HG03095 (cell line): Measurements from ENCODE around the gene LIMCH1.
"Not testable (repeated sequence)": the region's sequence is repeated elsewhere in the genome, so short reads cannot be mapped to it uniquely, and the experiment has no call there.

Experiments used
- ATAC-seq: cut with Tn5 transposase; IDR thresholded peaks from one replicate; pipeline ENCODE4 v1.9.1; 2021; ENCODE audit warnings: moderate library complexity; ENCODE audit not compliant: unreplicated experiment

LIMCH1 gene

DNA sequence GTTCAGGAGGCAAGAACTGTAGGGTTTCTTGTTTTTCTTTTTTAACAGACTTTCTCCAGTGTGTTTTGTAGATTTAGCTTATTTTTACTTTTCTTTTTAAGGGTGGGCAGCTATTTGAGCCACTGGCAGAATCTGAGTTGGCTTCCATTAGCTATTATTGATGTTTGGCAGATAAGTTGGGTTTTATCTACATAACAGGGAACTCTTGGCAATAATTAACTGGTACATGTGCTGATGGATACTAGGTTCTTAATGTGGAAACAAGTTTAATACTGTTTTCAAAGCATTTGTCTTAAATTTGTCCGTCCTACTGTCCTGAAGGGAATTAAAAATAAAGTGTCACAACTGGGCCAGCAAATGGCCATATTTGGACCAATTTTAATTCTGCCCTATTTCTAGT lies 130.1 kb downstream of the LIMCH1 start:
- no peak for ATAC-seq

DNA sequence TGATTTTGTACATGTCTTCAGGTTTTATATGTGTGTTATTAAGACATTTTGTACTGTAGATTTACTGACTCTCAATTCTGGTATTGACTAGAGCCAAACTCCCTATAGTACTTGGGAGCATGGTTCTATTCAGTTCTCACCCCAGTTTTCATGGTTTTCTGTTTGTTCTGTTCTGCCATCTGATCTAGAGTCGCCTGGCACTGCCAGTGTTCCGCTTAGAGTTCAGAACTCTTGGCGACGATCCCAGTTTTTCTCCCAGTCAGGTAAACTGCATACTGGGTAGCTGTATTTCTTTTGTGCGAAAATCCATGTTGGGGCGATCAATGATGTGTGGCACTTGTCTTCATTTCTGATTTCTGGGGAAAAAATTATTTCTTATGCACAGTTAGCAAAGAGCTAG lies 132.6 kb downstream of the LIMCH1 start:
- ATAC-seq, result no peak

DNA sequence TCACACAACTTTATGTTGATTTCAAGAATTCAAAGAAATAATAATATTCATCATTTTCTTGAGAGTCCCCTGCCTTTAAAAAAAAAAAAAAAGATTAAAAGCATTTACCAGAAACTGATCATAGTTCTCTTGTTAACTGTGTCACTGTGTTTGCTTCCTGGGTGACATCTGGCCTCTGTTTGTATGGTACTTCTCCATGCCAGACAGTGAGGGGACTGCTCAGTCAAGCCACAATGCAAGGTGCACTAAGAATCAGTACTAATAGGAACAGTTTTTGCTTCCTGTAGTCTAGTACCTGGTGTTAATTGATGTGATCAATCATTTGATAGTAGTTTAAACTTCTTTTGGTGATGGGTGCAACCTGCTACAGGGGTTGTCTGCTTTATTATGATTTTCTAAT lies 133.0 kb downstream of the LIMCH1 start:
- ATAC-seq, result no peak

DNA sequence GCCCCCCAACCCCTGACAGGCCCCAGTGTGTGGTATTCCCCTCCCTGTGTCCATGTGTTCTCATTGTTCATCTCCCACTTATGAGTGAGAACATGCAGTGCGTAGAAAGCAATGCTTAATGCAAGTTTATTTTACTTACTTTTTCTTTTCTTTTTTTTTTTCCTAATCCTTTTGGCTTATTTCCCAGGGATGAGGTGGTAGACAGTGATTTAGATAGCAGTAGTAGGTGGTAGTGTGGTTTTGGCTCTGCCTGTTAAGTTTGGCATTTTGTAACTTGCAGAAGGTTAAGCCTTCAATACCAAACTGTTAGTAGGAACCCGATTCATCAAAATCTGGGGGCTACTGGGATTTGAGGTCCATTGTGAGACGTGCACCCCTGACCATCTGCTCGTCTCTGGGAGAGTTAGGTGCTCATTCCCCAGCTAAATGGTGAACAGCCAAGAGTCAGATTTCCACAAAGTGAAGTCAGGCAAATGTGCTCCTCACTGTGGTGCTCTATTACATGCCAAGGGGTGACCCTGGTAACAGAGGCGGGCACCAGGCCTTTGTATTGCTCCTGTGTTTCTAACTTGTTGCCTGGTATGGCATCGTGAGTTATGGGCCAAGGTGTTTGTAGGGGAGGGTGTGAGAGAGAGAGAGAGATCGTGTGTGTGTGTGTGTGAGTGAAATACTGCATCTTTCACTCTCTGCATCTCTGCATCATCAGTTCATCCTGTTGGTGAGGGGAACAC lies 140.3 kb downstream of the LIMCH1 start:
- ATAC-seq, result no peak

DNA sequence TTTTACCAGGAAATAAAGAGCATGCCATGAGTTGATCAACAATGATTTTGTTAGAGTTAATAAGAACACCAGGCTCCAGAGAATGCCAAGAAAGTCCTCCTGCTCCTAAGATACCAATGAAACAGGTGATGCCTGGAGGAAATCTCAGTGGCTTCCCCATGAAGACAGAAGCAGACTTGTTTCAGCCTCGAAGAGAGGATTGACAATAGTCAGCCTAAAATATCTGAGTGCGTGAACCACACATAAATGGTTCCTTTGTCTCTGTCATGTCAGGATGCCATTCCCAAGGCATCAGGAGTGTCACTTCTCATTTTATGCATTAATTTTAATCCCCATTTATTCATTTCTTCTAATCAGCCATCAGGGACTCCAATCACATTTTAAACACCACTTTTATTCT lies 141.0 kb downstream of the LIMCH1 start:
- ATAC-seq, result no peak

DNA sequence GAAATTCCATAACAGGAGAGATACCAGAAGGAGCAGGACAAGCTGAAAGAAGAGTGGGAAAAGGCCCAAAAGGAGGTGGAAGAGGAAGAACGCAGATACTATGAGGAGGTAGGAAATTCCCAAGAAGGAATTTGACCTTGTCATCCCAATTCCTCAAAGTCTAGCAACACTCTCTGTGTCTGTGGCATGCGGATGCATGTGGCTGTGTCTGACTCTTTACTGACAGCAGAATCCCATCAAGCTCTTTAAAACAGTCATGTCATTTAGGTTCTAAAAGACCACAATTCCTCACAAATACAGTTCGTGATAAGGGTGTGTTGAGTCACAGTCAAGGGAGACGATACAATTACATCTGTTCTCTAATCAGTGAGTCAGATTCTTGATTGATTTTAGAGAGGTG lies 142.0 kb downstream of the LIMCH1 start:
- no peak for ATAC-seq

DNA sequence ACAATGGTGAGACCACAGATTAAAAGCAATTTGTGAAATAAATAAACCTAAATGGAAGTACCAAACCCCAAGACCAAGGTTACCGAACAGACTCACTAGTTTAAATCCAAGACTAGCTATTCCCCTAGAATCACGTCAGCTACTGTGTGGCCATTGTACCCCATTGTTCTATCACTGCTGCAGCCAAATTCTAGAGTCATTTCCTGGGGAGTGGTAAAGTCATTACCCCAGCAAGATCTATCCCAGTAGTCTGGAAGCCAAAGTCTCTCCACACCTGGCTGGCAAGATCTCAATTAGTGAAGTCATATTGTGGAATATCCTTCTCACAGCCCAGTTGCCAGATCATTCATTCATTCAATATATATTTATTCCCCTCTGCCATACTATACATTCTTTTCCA lies 143.1 kb downstream of the LIMCH1 start:
- no peak for ATAC-seq

DNA sequence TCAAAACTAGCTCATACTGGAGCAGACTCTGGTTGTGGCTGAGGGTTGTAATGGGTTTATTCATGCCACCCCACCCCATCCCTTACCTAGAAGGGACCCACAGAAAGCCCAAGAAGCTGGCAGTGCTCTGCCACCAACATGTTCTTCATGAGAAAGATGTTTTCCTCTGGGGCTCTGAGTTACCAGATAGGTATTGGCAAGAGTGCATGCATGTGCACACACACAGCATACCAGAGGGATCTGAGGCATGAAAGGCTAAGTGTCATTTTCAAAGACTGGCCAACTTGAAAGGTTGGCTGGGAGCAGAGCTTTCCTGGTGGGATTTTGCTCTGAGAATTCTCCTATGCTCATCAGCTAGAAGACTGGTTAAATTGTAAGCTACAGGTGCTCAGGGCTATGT lies 145.4 kb downstream of the LIMCH1 start:
- no peak for ATAC-seq

DNA sequence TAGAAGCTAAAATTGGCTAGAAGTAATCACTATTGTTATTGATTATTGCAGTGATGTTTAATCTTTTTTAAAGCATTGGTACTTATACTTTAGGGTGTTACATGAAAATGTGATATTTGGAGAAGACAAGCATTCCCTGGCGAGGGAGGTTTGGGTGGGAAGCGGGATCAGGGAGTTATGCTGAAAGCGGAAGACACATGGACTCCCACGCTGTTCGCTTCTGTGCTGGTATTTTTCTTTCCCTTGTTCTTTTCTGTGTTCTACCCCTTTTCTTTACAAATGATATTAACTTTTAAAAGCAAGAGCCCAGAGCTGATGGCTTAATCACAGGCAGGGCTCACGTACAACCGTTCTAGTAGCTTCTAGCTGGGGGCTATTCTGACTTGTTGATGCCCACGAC lies 148.9 kb downstream of the LIMCH1 start:
- no peak for ATAC-seq

DNA sequence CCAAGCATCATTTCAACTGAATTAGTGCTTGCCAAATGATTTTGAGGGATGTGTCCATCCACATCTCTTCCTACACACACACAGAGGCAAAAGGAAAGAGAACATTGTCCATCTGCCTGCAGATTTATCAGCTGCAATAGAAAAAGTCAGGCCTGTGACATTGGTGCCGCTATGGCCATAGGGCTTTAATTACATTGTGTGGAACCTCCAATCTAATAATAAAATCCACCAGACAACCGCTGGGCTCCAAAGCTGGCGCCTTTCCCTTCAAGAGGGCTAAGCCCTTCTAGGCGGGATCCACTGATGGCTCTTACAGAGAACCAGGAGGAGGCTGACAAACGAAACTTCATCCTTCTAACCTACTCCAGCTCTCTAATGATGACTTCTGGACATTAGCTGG lies 150.0 kb downstream of the LIMCH1 start:
- ATAC-seq, result no peak

DNA sequence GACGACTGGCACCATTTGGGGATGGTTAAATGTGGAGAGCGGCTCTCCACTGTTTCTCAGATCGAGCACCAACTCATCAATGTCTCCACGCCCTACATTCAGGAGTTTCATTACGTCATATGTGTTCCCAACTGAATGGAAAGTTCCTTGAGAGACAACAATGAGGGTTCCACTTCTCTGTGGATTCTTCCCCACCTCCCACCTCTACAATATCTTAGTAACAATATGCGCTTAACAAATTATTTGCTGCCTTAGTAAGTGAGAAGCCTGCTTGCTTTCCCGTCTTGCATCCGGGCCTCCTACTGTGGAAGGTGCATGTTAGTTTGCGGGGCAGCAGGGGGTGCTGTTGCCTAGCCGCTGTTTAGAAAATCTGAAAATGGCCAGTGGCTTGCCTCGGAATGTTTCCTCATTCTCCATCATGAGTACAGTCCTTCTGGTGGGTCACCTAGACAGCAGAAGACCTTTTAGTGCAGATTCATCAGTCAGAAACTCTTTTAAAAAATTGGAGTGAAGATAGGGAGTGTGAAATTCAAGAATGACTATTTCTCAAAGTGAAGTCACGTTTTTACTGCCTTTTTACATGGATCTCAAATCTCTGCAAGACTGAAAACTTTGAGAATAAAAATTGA lies 154.9 kb downstream of the LIMCH1 start:
- ATAC-seq, result peak; percentile 62

DNA sequence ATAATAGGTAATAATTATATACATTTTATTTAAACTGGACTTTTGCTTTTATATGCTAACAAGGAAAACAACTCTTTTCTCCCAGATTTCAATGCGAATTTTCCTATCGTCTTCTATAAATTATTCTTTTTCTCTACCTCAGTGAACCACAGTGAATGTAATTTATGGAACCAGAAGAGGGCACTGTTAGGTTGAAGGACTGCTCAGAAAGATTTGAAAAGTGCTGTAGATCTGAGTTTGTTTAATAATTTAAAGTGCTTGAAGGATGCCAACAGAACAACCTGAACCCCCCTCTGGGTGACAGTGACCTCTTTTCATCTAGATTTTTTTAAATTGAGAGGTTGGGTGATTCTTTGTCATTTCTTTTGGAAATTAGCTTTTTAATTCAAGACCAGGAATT lies 155.7 kb downstream of the LIMCH1 start:
- no peak for ATAC-seq

DNA sequence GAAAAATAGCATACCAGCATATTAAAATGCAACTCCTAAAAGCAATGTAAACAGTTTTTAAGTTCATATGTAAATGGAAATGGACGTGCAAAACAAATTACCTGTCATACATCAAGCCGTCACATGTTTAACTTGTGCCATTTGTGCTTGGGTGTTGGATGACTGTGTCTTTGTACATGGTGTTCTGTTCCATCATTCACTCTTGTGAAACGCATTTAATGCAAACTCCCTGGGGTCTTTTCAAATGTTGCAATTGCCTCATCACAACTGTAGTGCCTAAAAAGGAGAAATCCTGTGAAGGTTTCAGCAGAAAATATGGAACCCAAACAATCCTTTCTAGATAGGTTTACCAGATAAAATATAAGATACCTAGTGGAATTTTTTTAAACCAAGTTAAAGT lies 158.2 kb downstream of the LIMCH1 start:
- ATAC-seq, result no peak

DNA sequence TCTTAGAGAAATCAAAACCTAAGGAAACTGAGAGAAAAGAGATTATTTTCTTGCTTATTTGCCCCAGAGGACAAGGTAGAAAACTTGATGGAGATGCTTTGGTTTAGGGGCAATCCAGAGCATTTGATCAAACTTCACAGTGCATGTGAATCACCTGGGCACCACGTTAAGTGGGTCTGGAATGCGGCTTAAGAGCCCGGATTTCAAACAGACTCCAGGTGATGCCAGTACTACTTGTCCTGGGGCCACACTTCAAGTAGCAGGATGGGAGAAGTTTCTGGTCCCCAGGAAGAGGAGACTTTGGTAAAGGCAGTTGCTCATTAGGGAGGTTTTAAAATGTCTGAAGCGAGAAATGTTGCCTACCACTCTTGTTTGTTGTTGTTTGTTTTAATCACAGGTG lies 158.8 kb downstream of the LIMCH1 start:
- no peak for ATAC-seq

DNA sequence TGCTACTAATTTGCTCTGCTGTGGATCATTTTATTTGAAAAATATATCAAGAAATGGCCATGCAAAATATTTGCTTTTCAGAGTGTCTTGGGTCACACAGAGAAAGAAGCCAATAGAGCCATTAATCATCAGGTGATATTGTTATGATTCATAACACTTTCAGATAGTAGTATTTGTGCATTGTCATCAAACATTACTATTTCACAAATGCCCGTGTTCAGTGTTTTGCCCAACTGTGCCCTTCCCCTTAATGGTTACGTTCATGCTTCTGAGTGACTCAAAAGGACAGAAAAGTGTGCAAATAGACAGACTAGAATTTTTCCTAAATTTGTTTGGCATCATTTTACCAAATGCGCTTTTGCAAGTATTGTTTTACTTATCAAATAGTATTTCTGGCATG lies 164.0 kb downstream of the LIMCH1 start:
- ATAC-seq, result no peak

DNA sequence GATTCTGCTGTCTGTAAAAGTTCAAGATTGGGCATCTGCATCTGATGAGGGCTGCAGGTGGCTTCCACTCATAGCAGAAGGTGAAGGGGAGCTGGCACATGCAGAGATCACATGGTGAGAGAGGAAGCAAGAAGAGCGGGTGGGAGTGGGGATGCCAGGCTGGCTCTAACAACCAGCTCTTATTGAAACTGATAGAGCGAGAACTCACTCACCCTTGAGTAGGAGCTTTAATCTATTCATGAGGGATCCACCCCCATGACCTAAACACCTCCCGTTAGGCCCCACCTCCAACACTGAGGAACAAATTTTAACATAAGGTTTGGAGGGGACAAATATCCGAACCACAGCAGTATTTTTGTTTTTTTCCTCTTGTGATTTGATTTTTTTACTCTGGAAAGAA lies 164.8 kb downstream of the LIMCH1 start:
- no peak for ATAC-seq

DNA sequence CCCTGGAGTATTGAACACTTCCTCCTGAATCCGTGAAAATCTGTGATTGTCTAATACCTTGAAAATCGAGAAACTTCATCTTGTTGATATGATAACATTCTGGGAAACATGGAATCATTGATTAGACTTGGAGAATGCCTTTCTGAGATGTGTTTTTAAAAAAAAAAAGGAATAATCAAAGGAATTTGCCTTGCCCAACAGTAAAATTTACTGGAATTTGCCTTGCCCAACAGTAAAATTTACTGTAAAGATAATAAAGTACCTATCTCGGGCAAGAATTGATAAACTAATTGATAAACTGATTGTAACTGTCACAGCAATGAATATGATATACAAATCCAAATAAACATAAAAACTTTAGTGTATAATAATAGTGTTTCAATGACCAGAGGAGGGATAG lies 165.8 kb downstream of the LIMCH1 start:
- no peak for ATAC-seq

DNA sequence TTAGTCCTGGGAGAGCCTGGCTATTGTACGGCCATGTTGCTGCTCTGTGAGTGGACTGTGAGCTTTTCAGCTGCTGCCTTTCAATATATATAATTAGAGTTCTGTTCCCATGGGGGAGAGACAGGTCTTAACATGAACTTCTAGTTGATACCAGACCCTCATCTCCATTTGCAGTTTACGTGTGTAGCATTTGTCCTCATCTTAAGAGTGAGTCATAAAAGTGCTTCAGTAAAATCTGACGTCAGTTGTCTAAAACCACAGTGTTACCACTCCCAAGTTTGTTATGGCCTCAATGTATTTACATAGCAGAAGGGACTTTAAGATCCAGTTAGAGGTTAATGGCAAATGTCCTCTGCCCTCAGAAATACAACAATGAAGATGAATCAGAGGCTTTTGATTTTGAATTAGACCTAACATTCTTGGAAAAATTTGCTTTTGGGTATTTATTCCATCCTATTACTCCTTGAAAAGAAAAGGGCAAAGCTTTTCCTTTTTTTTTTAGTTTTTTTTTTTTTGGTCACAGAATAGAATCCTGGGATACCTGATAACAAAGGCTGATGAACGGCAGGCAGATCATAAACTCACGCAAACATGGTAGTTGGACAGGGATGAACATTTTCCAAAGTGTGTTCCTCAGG lies 172.0 kb downstream of the LIMCH1 start:
- no peak for ATAC-seq

DNA sequence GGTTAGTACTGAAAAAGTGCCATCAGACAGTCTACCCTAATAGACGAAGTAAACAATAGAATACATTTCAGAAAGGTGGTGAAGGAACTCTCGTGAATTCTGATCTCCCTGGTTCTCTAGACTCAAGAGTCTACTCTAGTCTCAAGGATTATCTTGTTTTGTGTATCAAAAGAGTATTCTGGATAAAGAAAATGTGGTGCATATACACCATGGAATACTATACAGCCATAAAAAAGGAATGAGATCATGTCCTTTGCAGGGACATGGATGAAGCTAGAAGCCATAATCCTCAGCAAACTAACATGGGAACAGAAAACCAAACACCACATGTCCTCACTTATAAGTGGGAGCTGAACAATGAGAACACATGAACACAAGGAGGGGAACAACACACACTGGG lies 173.7 kb downstream of the LIMCH1 start:
- ATAC-seq, result not testable (repeated sequence)

DNA sequence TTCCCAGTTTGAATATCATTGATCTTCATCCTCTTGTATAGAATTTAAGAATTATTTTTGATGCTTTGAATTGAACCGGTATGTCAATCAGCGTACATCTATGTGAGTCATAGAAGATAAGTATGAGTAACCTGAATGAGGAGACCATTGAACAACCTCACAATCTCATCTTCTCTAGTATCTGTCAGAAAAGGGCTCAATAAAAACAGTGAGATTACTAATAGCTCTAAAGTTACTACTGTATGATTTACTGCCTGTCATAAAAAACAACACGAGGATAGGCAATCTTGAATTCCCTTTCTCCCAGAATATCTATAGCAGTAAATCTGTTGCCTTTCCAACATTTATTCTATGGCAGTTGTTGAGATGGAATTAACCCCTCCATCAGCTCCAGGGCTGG lies 174.5 kb downstream of the LIMCH1 start:
- ATAC-seq, result no peak

DNA sequence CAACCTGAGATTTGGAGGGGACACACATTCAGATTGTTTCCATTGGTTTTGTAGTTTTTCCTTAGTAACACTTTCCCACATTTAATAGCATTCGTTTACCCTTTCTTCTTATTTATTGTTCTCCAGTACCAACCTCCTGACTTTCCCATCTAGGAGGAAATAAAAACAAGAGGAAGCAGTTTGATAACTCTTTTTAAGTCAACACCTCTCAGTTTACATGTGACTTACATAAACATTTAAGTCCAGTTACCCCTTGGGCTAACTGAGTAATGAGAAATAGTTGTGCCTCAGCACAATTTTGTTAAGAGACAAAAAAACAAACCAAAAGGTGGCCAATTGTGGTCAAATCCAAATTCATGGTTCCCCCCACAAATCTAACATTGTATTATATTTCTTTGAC lies 175.8 kb downstream of the LIMCH1 start:
- ATAC-seq, result no peak

DNA sequence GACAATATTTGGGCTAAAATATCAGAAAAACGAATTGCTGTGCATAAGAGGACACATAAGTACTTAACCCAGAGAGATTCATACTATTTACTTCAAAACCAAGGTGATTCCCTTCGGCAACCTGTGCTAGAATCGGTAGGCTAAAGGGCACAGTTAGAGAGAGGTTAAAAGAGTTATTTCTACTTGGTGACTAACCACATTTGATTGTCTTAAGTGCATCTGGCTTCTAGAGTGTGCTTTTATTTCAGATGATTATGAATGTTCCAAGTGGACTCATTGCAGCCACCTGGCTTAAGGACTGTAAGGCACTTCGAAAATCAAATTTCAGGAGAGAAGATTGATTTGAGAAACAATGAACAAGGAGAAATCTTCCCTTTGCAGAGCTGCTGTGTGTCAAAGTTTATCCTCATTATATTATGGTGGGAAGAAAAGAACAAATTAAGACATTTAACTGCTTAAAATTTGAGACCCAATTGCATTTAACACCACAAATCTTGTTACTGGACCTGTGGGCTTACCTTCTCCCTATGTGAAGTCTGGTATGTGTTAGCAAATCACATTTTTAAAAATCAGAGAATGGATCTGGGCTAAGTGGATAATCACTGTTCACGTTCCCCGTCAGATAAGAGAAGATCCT lies 176.5 kb downstream of the LIMCH1 start:
- ATAC-seq, result no peak
